GM19238 (cell line): ENCODE data around the gene LSS.
"Not testable (repeated sequence)": the region's sequence is repeated elsewhere in the genome, so short reads cannot be mapped to it uniquely, and the experiment has no call there.

Experiments used
- DNase-seq: peaks from one replicate; pipeline ENCODE4 v3.0.0; 2011; ENCODE audit warnings: low spot score; ENCODE audit not compliant: insufficient read length

The LSS gene

GRCh38 chr21:46153247-46154154 lies 75.1 kb downstream of the LSS start:
- DNase-seq = no peak

- DNase-seq = no peak
Measured at GRCh38 chr21:46152927-46153246, 75.7 kb downstream of the LSS start.

- no peak for DNase-seq
Measured at GRCh38 chr21:46151989-46152926, 76.3 kb downstream of the LSS start.

- no peak for DNase-seq
Measured at GRCh38 chr21:46151261-46151988, 77.1 kb downstream of the LSS start.

GRCh38 chr21:46150491-46151121 lies 78.0 kb downstream of the LSS start:
- no peak for DNase-seq

- no peak for DNase-seq
Measured at GRCh38 chr21:46150073-46150472, 78.5 kb downstream of the LSS start.

GRCh38 chr21:46149205-46149901 lies 79.2 kb downstream of the LSS start:
- DNase-seq = no peak

GRCh38 chr21:46148106-46148505 lies 80.5 kb downstream of the LSS start:
- no peak for DNase-seq

- DNase-seq = not testable (repeated sequence)
Measured at GRCh38 chr21:46147429-46147828, 81.1 kb downstream of the LSS start.

- no peak for DNase-seq
Measured at GRCh38 chr21:46146856-46147255, 81.7 kb downstream of the LSS start.

- no peak for DNase-seq
Measured at GRCh38 chr21:46145840-46146691, 82.5 kb downstream of the LSS start.

- DNase-seq = no peak
Measured at GRCh38 chr21:46145159-46145839, 83.3 kb downstream of the LSS start.

- no peak for DNase-seq
Measured at GRCh38 chr21:46144464-46145070, 84.0 kb downstream of the LSS start.

GRCh38 chr21:46142582-46143473 lies 85.7 kb downstream of the LSS start:
- DNase-seq = no peak

GRCh38 chr21:46141767-46142581 lies 86.6 kb downstream of the LSS start:
- DNase-seq = no peak

- not testable (repeated sequence) for DNase-seq
Measured at GRCh38 chr21:46140352-46141003, 88.1 kb downstream of the LSS start.
